ENCODE results near the gene ARIH2.
"Not testable (repeated sequence)": the region's sequence is repeated elsewhere in the genome, so short reads cannot be mapped to it uniquely, and the experiment has no call there.

The ARIH2 gene

GRCh38 chr3:48918388-48919214 is at the start of gene ARIH2:
Gene ARIH2, plus strand, starts transcription at chr3:48918842. Its CDS starts 8,717 bp downstream, at chr3:48927559.
- DNase-seq, result peak; percentile 91

GRCh38 chr3:48877671-48878070 is 41.0 kb upstream of the ARIH2 start:
- DNase-seq, result no peak

- DNase-seq, result no peak
Measured at GRCh38 chr3:48879307-48879993, 39.2 kb upstream of the ARIH2 start.

- no peak for DNase-seq
Measured at GRCh38 chr3:48879994-48880377, 38.7 kb upstream of the ARIH2 start.

- no peak for DNase-seq
Measured at GRCh38 chr3:48881006-48881405, 37.6 kb upstream of the ARIH2 start.

- no peak for DNase-seq
Measured at GRCh38 chr3:48881652-48882114, 37.0 kb upstream of the ARIH2 start.

GRCh38 chr3:48885753-48886152 is 32.9 kb upstream of the ARIH2 start:
- no peak for DNase-seq

DNA sequence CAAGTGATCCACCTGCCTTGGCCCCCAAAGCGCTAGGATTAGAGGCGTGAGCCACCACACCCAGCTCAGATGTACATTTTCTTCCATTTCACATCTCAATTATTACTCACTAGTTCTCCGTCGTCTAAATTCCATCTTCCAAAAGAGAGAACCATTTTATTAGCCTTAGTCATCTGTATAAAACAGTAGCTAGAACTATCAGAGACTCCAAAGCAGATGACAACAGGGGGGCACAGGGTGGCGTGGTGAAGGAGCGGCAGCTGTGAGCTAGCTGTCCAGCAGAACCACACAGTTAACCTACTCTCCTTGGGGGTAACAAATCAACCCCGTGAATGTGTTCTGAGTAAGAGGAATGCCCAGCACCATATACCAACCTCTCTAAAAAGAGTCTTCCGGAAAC is 27.0 kb upstream of the ARIH2 start:
- DNase-seq, result no peak

DNA sequence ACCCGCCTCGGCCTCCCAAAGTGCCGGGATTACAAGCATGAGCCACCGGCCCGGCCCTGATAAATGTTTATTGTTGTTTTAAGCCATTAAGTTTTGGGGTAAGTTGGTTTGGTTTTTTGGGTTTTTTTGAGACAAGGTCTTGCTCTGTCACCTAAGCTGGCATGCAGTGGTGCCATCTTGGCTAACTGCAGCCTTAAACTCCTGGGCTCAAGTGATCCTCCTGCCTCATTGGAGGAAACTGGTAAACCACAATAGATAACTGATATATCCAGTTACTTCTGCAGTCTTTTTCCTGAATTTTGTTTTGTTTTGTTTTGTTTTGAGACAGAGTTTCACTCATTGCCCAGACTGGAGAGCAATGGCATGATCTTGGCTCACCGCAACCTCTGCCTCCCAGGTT is 24.1 kb upstream of the ARIH2 start:
- DNase-seq, result no peak

DNA sequence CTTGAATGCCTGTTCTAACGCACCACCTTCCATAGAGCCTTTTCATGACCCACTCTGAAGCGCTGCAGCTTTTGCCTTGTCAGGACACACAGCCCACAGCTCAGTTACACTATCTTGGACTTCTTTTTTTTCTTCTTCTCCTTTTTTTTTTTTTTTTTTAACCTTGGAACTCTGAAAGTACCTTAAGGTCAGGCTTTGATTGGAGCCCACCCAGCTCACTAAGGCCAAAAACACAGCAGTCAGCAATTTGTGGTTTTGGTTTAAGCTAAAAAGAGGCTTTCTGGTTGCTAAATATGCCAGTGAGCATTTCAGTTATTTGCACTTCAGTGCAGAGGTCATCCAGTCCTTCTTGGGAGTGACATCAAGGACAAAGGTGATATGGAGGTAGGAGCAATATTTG is 21.7 kb upstream of the ARIH2 start:
- DNase-seq, result no peak

- no peak for DNase-seq
Measured at GRCh38 chr3:48897460-48898376, 20.9 kb upstream of the ARIH2 start.

- DNase-seq, result peak; percentile 90
Measured at GRCh38 chr3:48898383-48899234, 20.0 kb upstream of the ARIH2 start, which contains the start of gene SLC25A20. Gene SLC25A20, minus strand, starts transcription at chr3:48898882. Its CDS starts 88 bp downstream, at chr3:48898794.

GRCh38 chr3:48899273-48899672 is 19.4 kb upstream of the ARIH2 start:
- peak; percentile 63 for DNase-seq

GRCh38 chr3:48907026-48907425 is 11.6 kb upstream of the ARIH2 start:
- DNase-seq, result not testable (repeated sequence)

DNA sequence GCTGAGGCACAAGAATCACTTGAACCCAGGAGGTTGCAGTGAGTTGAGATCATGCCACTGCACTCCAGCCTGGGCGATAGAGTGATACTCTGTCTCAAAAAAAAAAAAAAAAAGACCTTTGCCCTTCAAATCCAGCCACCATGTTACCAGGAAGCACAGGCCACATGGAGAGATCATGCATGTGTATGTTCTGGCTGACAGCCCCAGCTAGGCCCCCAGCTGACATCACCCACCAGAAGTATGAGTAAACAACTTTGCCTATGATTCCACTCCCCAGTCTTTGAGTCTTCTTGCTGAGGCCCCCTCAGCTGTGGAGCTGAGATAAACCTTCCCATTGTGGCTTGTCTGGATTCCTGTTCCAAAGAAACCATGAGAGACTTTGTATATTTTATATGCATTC is 3.3 kb upstream of the ARIH2 start:
- no peak for DNase-seq

GRCh38 chr3:48919215-48920138 is 835 bp downstream of the ARIH2 start:
- peak; percentile 74 for DNase-seq

DNA sequence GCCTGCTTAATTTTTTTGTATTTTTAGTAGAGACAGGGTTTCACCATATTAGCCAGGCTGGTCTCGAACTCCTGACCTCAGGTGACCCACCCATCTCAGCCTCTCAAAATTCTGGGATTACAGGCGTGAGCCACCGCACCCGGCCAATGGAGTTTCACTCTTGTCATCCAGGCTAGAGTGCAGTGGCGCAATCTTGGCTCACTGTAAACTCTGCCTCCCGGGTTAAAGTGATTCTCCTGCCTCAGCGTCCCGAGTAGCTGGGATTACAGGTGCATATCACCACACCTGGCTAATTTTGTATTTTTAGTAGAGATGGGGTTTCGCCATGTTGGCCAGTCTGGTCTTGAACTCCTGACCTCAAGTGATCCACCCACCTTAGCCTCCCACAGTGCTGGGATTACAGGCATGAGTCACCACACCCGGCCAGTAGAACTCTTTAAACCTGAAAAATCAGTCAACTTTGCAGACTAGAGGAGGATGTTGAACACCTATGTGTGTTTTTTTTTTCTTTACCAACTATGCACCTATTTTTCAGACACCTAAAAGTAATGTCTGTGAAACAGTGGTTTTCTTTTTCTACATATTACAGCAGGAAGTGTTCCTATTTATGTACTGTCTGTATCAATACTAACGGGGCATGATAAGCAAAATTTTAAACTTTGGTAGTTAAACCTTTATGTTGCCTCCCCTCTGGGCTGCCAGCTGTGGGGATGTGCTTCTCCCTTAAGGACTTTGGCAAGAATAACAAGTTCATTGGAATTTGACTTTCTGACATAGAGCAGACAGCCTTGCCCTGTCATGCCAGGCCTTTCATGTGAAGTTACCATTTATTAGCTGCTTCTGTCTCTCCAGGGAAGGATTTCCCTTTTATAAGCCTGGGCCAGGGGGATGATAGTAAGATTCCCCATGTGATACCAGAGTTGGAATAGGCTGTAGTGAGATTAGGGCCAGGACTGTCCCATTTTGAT is 8.1 kb downstream of the ARIH2 start:
- no peak for DNase-seq

- DNase-seq, result no peak
Measured at GRCh38 chr3:48927928-48928327, 9.3 kb downstream of the ARIH2 start.

DNA sequence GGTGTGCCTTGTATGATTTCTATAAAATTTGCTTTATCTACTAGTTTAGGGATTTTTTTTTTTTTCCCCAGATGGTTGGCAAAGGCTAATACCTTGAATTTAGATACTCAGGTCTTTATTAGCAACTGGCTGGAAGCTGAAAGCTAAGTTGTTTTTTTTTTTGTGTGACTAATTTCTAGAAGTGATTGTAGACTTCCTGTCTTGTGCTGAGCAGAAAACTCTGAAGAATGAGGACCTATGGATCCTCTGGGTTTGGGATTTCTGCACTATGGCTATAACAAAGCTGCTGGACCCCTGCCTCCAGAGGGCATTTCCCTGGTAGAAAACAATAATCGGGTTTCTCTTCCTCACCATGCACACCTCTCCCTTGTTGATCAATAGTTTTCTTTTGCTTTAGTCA is 10.0 kb downstream of the ARIH2 start:
- no peak for DNase-seq

Measured in CD4-positive, alpha-beta T cell treated with Interleukin-10 for 1 hour (primary cell).